ENCODE measurements around the gene CREB5.

CREB5 gene

GRCh38 chr7:28685644-28686417 lies 273.5 kb downstream of the CREB5 start:
- Histone ChIP-seq H3K9ac (ENCODE audit: low read depth, low read length) (peak overlapping the region; percentile 71), H3K4me3 (ENCODE audit: low read depth, low read length) (peak overlapping the region; percentile 55), H3K27me3 (ENCODE audit: control insufficient read depth, insufficient read depth, low read length) (no peaks in the 10 kb centered on the region)

GRCh38 chr7:28686418-28686800 lies 274.1 kb downstream of the CREB5 start:
- Histone ChIP-seq H3K27me3 (ENCODE audit: control insufficient read depth, insufficient read depth, low read length) (no peaks in the 10 kb centered on the region), H3K4me3 (ENCODE audit: low read depth, low read length) (peak overlapping the region; percentile 55), H3K9me3 (ENCODE audit: control insufficient read depth, insufficient read depth, low read length) (no peaks in the 10 kb centered on the region), H3K9ac (ENCODE audit: low read depth, low read length) (peak overlapping the region; percentile 71), H3K4me1 (ENCODE audit: control insufficient read depth, insufficient read depth, low read length) (peaks cover 6% of the 10 kb centered on the region), H3K36me3 (ENCODE audit: control insufficient read depth, insufficient read depth, low read length) (no peaks in the 10 kb centered on the region)

More at GRCh38 chr7:28685644-28686417, 273.5 kb downstream of the CREB5 start:
- H3K36me3 ChIP-seq (ENCODE audit: control insufficient read depth, insufficient read depth, low read length): no peaks in the 10 kb centered on the region
- no peaks in the 10 kb centered on the region for H3K9me3 ChIP-seq (ENCODE audit: control insufficient read depth, insufficient read depth, low read length)
- H3K4me1 ChIP-seq (ENCODE audit: control insufficient read depth, insufficient read depth, low read length): peaks cover 6% of the 10 kb centered on the region

GRCh38 chr7:28687537-28687936 lies 275.2 kb downstream of the CREB5 start:
- no peaks in the 10 kb centered on the region for H3K9me3 ChIP-seq (ENCODE audit: control insufficient read depth, insufficient read depth, low read length)
- H3K36me3 ChIP-seq (ENCODE audit: control insufficient read depth, insufficient read depth, low read length): no peaks in the 10 kb centered on the region
- peaks cover 6% of the 10 kb centered on the region for H3K4me1 ChIP-seq (ENCODE audit: control insufficient read depth, insufficient read depth, low read length)
- H3K27me3 ChIP-seq (ENCODE audit: control insufficient read depth, insufficient read depth, low read length): no peaks in the 10 kb centered on the region
- H3K9ac ChIP-seq (ENCODE audit: low read depth, low read length): no peak overlapping the region
- no peak overlapping the region for H3K4me3 ChIP-seq (ENCODE audit: low read depth, low read length)

- peaks cover 6% of the 10 kb centered on the region for H3K4me1 ChIP-seq (ENCODE audit: control insufficient read depth, insufficient read depth, low read length)
- H3K36me3 ChIP-seq (ENCODE audit: control insufficient read depth, insufficient read depth, low read length): no peaks in the 10 kb centered on the region
- no peak overlapping the region for H3K9ac ChIP-seq (ENCODE audit: low read depth, low read length)
- no peaks in the 10 kb centered on the region for H3K27me3 ChIP-seq (ENCODE audit: control insufficient read depth, insufficient read depth, low read length)
- H3K4me3 ChIP-seq (ENCODE audit: low read depth, low read length): no peak overlapping the region
- H3K9me3 ChIP-seq (ENCODE audit: control insufficient read depth, insufficient read depth, low read length): no peaks in the 10 kb centered on the region
Observed at GRCh38 chr7:28688174-28688573, 275.9 kb downstream of the CREB5 start.

- no peaks in the 10 kb centered on the region for H3K36me3 ChIP-seq (ENCODE audit: control insufficient read depth, insufficient read depth, low read length)
- no peak overlapping the region for H3K9ac ChIP-seq (ENCODE audit: low read depth, low read length)
- H3K27me3 ChIP-seq (ENCODE audit: control insufficient read depth, insufficient read depth, low read length): no peaks in the 10 kb centered on the region
- H3K4me1 ChIP-seq (ENCODE audit: control insufficient read depth, insufficient read depth, low read length): peaks cover 6% of the 10 kb centered on the region
- no peaks in the 10 kb centered on the region for H3K9me3 ChIP-seq (ENCODE audit: control insufficient read depth, insufficient read depth, low read length)
- no peak overlapping the region for H3K4me3 ChIP-seq (ENCODE audit: low read depth, low read length)
Observed at GRCh38 chr7:28688651-28689050, 276.3 kb downstream of the CREB5 start.

- Histone ChIP-seq H3K9me3 (ENCODE audit: control insufficient read depth, insufficient read depth, low read length) (no peaks in the 10 kb centered on the region), H3K36me3 (ENCODE audit: control insufficient read depth, insufficient read depth, low read length) (no peaks in the 10 kb centered on the region), H3K9ac (ENCODE audit: low read depth, low read length) (no peak overlapping the region), H3K27me3 (ENCODE audit: control insufficient read depth, insufficient read depth, low read length) (no peaks in the 10 kb centered on the region), H3K4me3 (ENCODE audit: low read depth, low read length) (no peak overlapping the region), H3K4me1 (ENCODE audit: control insufficient read depth, insufficient read depth, low read length) (no peaks in the 10 kb centered on the region)
Observed at GRCh38 chr7:28695300-28696295, 283.3 kb downstream of the CREB5 start.

- H3K4me3 ChIP-seq (ENCODE audit: low read depth, low read length): no peak overlapping the region
- H3K9me3 ChIP-seq (ENCODE audit: control insufficient read depth, insufficient read depth, low read length): no peaks in the 10 kb centered on the region
- no peak overlapping the region for H3K9ac ChIP-seq (ENCODE audit: low read depth, low read length)
- no peaks in the 10 kb centered on the region for H3K27me3 ChIP-seq (ENCODE audit: control insufficient read depth, insufficient read depth, low read length)
- no peaks in the 10 kb centered on the region for H3K36me3 ChIP-seq (ENCODE audit: control insufficient read depth, insufficient read depth, low read length)
- peaks cover 3% of the 10 kb centered on the region for H3K4me1 ChIP-seq (ENCODE audit: control insufficient read depth, insufficient read depth, low read length)
Observed at GRCh38 chr7:28697913-28698563, 285.7 kb downstream of the CREB5 start.

- Histone ChIP-seq H3K9me3 (ENCODE audit: control insufficient read depth, insufficient read depth, low read length) (no peaks in the 10 kb centered on the region), H3K27me3 (ENCODE audit: control insufficient read depth, insufficient read depth, low read length) (no peaks in the 10 kb centered on the region), H3K4me1 (ENCODE audit: control insufficient read depth, insufficient read depth, low read length) (peaks cover 3% of the 10 kb centered on the region), H3K9ac (ENCODE audit: low read depth, low read length) (no peak overlapping the region), H3K4me3 (ENCODE audit: low read depth, low read length) (no peak overlapping the region), H3K36me3 (ENCODE audit: control insufficient read depth, insufficient read depth, low read length) (no peaks in the 10 kb centered on the region)
Observed at GRCh38 chr7:28698840-28699239, 286.5 kb downstream of the CREB5 start.

- no peak overlapping the region for H3K4me3 ChIP-seq (ENCODE audit: low read depth, low read length)
- peaks cover 3% of the 10 kb centered on the region for H3K4me1 ChIP-seq (ENCODE audit: control insufficient read depth, insufficient read depth, low read length)
- no peaks in the 10 kb centered on the region for H3K27me3 ChIP-seq (ENCODE audit: control insufficient read depth, insufficient read depth, low read length)
- no peaks in the 10 kb centered on the region for H3K36me3 ChIP-seq (ENCODE audit: control insufficient read depth, insufficient read depth, low read length)
- no peak overlapping the region for H3K9ac ChIP-seq (ENCODE audit: low read depth, low read length)
- H3K9me3 ChIP-seq (ENCODE audit: control insufficient read depth, insufficient read depth, low read length): no peaks in the 10 kb centered on the region
Observed at GRCh38 chr7:28700096-28700495, 287.8 kb downstream of the CREB5 start.

- Histone ChIP-seq H3K4me1 (ENCODE audit: control insufficient read depth, insufficient read depth, low read length) (peaks cover 3% of the 10 kb centered on the region), H3K9me3 (ENCODE audit: control insufficient read depth, insufficient read depth, low read length) (no peaks in the 10 kb centered on the region), H3K27me3 (ENCODE audit: control insufficient read depth, insufficient read depth, low read length) (no peaks in the 10 kb centered on the region), H3K36me3 (ENCODE audit: control insufficient read depth, insufficient read depth, low read length) (no peaks in the 10 kb centered on the region), H3K9ac (ENCODE audit: low read depth, low read length) (no peak overlapping the region), H3K4me3 (ENCODE audit: low read depth, low read length) (no peak overlapping the region)
Observed at GRCh38 chr7:28700790-28701203, 288.5 kb downstream of the CREB5 start.

GRCh38 chr7:28701731-28702130 lies 289.4 kb downstream of the CREB5 start:
- Histone ChIP-seq H3K36me3 (ENCODE audit: control insufficient read depth, insufficient read depth, low read length) (no peaks in the 10 kb centered on the region), H3K4me3 (ENCODE audit: low read depth, low read length) (no peak overlapping the region), H3K4me1 (ENCODE audit: control insufficient read depth, insufficient read depth, low read length) (peaks cover 3% of the 10 kb centered on the region), H3K9me3 (ENCODE audit: control insufficient read depth, insufficient read depth, low read length) (no peaks in the 10 kb centered on the region), H3K9ac (ENCODE audit: low read depth, low read length) (no peak overlapping the region), H3K27me3 (ENCODE audit: control insufficient read depth, insufficient read depth, low read length) (no peaks in the 10 kb centered on the region)

All from iPS-15b (cell line).